Measurements from ENCODE around the gene SLC26A8. TPM values are rescaled to one million over a fixed set of nuclear protein-coding genes. Genes with fewer than 3 reads are reported as not detected.

SLC26A8 gene
- total RNA-seq, 1 experiment from 2014 or later = not detected

- Histone ChIP-seq H3K9me3 (ENCODE audit: control insufficient read depth in 1 of 2, insufficient read depth in 1 of 2, low read depth in 1 of 2, low read length in 2 of 2) (no peaks in the 10 kb centered on the region), H3K9me2 (ENCODE audit: insufficient read depth) (no peaks in the 10 kb centered on the region), H3K79me2 (ENCODE audit: insufficient read depth, low read length) (no peaks in the 10 kb centered on the region), H3K4me3 (replicated peaks in 1 of 2; ENCODE audit: low read depth in 1 of 2, low read length in 2 of 2) (no peak overlapping the region), H3K4me2 (ENCODE audit: low read length) (no peak overlapping the region), H3K4me1 (ENCODE audit: control insufficient read depth in 1 of 2, insufficient read depth in 2 of 2, low read length in 2 of 2) (peaks cover 0 to 21% of the 10 kb centered on the region in 2 experiments; a peak in 1 of 4 replicates), H3K9ac (ENCODE audit: low read length) (no peak overlapping the region), H4K20me1 (ENCODE audit: insufficient read depth) (no peaks in the 10 kb centered on the region), H3K27ac (ENCODE audit: low read depth, low read length) (no peak overlapping the region), H2AFZ (ENCODE audit: low read depth, low read length, poor library complexity, severe bottlenecking) (no peak overlapping the region), H3K27me3 (ENCODE audit: insufficient read depth, low read length) (peaks cover 4% of the 10 kb centered on the region; the same call in 1 of the 2 replicates), H3K36me3 (ENCODE audit: control insufficient read depth in 1 of 2, insufficient read depth in 2 of 2, low read length in 2 of 2) (no peaks in the 10 kb centered on the region)
- ChIA-PET POLR2A (no interaction called here), RAD21 (ENCODE audit: low non-redundant PET in 1 of 2, low total read pairs in 2 of 2, uncharacterized antibody in 2 of 2, unreplicated experiment in 2 of 2) (no interaction called here), CTCF (interaction anchor here (1.2 to 1.7 kb wide), 3 partner anchors 200 to 506 kb away, joined by 3 to 6 read pairs (median 4); partner anchors contain the start of gene ARMC12)
- no peak for TF ChIP-seq FOSL1 (IDR thresholded peaks at IDR 0.05; ENCODE audit: low read depth)
- TF ChIP-seq RAD21 (IDR thresholded peaks at IDR 0.05; ENCODE audit: low read depth) = no peak
- no peak for TF ChIP-seq EGR1 (IDR thresholded peaks at IDR 0.05; ENCODE audit: low read depth)
- no peak for TF ChIP-seq EZH2phosphoT487 (IDR thresholded peaks at IDR 0.05; ENCODE audit: borderline replicate concordance)
- TF ChIP-seq, protein P1, sequence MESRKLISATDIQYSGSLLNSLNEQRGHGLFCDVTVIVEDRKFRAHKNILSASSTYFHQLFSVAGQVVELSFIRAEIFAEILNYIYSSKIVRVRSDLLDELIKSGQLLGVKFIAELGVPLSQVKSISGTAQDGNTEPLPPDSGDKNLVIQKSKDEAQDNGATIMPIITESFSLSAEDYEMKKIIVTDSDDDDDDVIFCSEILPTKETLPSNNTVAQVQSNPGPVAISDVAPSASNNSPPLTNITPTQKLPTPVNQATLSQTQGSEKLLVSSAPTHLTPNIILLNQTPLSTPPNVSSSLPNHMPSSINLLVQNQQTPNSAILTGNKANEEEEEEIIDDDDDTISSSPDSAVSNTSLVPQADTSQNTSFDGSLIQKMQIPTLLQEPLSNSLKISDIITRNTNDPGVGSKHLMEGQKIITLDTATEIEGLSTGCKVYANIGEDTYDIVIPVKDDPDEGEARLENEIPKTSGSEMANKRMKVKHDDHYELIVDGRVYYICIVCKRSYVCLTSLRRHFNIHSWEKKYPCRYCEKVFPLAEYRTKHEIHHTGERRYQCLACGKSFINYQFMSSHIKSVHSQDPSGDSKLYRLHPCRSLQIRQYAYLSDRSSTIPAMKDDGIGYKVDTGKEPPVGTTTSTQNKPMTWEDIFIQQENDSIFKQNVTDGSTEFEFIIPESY (IDR thresholded peaks at IDR 0.05; ENCODE audit: extremely low read depth, insufficient replicate concordance, low read length) = no peak
- no peak for TF ChIP-seq SRF (IDR thresholded peaks at IDR 0.05; ENCODE audit: low read depth)
- TF ChIP-seq ZNF274 (IDR thresholded peaks at IDR 0.05; ENCODE audit: low read depth, low read length) = no peak
- no peak for TF ChIP-seq ZFX (IDR thresholded peaks at IDR 0.05)
- no peak for TF ChIP-seq POLR2AphosphoS5 (IDR thresholded peaks at IDR 0.05; ENCODE audit: low read depth, low read length)
- BruUV-seq (replicated peaks) = no TSS peak
- no peak for DNase-seq (ENCODE audit: low read depth, low spot score)
- intact Hi-C loops (cut with micrococcal nuclease) = loop anchor here (5.0 kb wide), 1 partner anchor 373 kb away; no protein-coding TSS in a partner anchor
- no peak for ATAC-seq
Measured at GRCh38 chr6:35955071-35955470, 69.4 kb downstream of the SLC26A8 start.

Measured in HCT116 (cell line).